H9 (cell line): ENCODE data around the gene TEX2. TPM values are rescaled to one million over a fixed set of nuclear protein-coding genes. Genes with fewer than 3 reads are reported as not detected.

Experiments
- DNase-seq: peaks from one replicate; pipeline ENCODE4 v3.0.0-alpha.2; 2017
- H2AFZ ChIP-seq: one replicate; pipeline ENCODE4 v1.6.1; 2013; ENCODE audit warnings: mild to moderate bottlenecking, low read length, control low read depth, moderate library complexity
- H2AK5ac ChIP-seq: 2 replicates; pipeline ENCODE4 v1.6.1; 2013; ENCODE audit warnings: low read length, control low read depth, mixed read lengths; ENCODE audit not compliant: insufficient read length
- H2BK120ac ChIP-seq: one replicate; pipeline ENCODE4 v1.6.1; 2013; ENCODE audit warnings: low read depth, mild to moderate bottlenecking, low read length, control low read depth, inconsistent platforms; ENCODE audit not compliant: poor library complexity, severe bottlenecking
- H2BK12ac ChIP-seq: 2 replicates; pipeline ENCODE4 v1.6.1; 2013; ENCODE audit warnings: low read length, control low read depth, mixed read lengths, low read depth; ENCODE audit not compliant: insufficient read length
- H2BK15ac ChIP-seq: 2 replicates; pipeline ENCODE4 v1.6.1; 2013; ENCODE audit warnings: low read depth, low read length, control low read depth
- H2BK20ac ChIP-seq: one replicate; pipeline ENCODE4 v1.6.1; 2013; ENCODE audit warnings: low read depth, mild to moderate bottlenecking, low read length, control low read depth, inconsistent platforms; ENCODE audit not compliant: poor library complexity, severe bottlenecking
- H2BK5ac ChIP-seq: 2 replicates; pipeline ENCODE4 v1.6.1; 2013; ENCODE audit warnings: low read length, control low read depth, mixed read lengths; ENCODE audit not compliant: insufficient read length
- H3K14ac ChIP-seq: 2 replicates; pipeline ENCODE4 v1.6.1; 2013; ENCODE audit warnings: low read length, control low read depth; ENCODE audit not compliant: insufficient read depth
- H3K18ac ChIP-seq: 2 replicates; pipeline ENCODE4 v1.6.1; 2013; ENCODE audit warnings: low read depth, mild to moderate bottlenecking, mixed read lengths, low read length, control low read depth; ENCODE audit not compliant: insufficient read length
- H3K23ac ChIP-seq: 2 replicates; pipeline ENCODE4 v1.6.1; 2013; ENCODE audit warnings: low read length, control low read depth, mixed read lengths, low read depth; ENCODE audit not compliant: insufficient read length
- H3K23me2 ChIP-seq: 2 replicates; pipeline ENCODE4 v1.6.1; 2013; ENCODE audit warnings: low read depth, mild to moderate bottlenecking, mixed read lengths, low read length, control low read depth; ENCODE audit not compliant: insufficient read length, poor library complexity, severe bottlenecking
- H3K27ac ChIP-seq: 2 replicates; pipeline ENCODE4 v1.5.1; 2013; ENCODE audit warnings: low read length, control low read depth, mixed read lengths, low read depth; ENCODE audit not compliant: insufficient read length
- H3K27me3 ChIP-seq: 2 replicates; pipeline ENCODE4 v1.6.1; 2013; ENCODE audit warnings: low read length, control low read depth, inconsistent platforms; ENCODE audit not compliant: insufficient read depth
- H3K4ac ChIP-seq: 2 replicates; pipeline ENCODE4 v1.6.1; 2013; ENCODE audit warnings: low read depth, mild to moderate bottlenecking, control low read depth, inconsistent platforms, low read length, moderate library complexity
- H3K4me1 ChIP-seq: 2 replicates; pipeline ENCODE4 v1.6.1; 2013; ENCODE audit warnings: low read length, control low read depth, inconsistent platforms; ENCODE audit not compliant: insufficient read depth
- H3K4me2 ChIP-seq: 2 replicates; pipeline ENCODE4 v1.6.1; 2013; ENCODE audit warnings: low read length, control low read depth, mixed read lengths; ENCODE audit not compliant: insufficient read length, insufficient read depth
- H3K56ac ChIP-seq: 2 replicates; pipeline ENCODE4 v1.6.1; 2013; ENCODE audit warnings: low read depth, mild to moderate bottlenecking, mixed read lengths, low read length, control low read depth; ENCODE audit not compliant: insufficient read length
- H3K79me1 ChIP-seq: 2 replicates; pipeline ENCODE4 v1.6.1; 2013; ENCODE audit warnings: low read depth, mild to moderate bottlenecking, moderate library complexity, low read length, control low read depth, inconsistent platforms; ENCODE audit not compliant: insufficient read depth, poor library complexity, severe bottlenecking
- H3K79me2 ChIP-seq: 2 replicates; pipeline ENCODE4 v1.6.1; 2013; ENCODE audit warnings: low read length, control low read depth, inconsistent platforms; ENCODE audit not compliant: insufficient read depth
- H3K9ac ChIP-seq: 2 replicates; pipeline ENCODE4 v1.6.1; 2013; ENCODE audit warnings: low read length, control low read depth, mixed read lengths; ENCODE audit not compliant: insufficient read length; ENCODE audit errors: extremely low read depth
- H3K9me3 ChIP-seq: one replicate; pipeline ENCODE4 v1.6.1; 2013; ENCODE audit warnings: low read depth, low read length, inconsistent platforms; ENCODE audit not compliant: control insufficient read depth
- H3T11ph ChIP-seq: one replicate; pipeline ENCODE4 v1.6.1; 2013; ENCODE audit warnings: mild to moderate bottlenecking, low read length, control low read depth, inconsistent platforms
- H4K20me1 ChIP-seq: one replicate; pipeline ENCODE4 v1.6.1; 2013; ENCODE audit not compliant: control insufficient read depth, insufficient read length, insufficient read depth
- H4K5ac ChIP-seq: 2 replicates; pipeline ENCODE4 v1.6.1; 2013; ENCODE audit warnings: low read depth, mild to moderate bottlenecking, mixed read lengths, low read length, control low read depth; ENCODE audit not compliant: insufficient read length
- H4K8ac ChIP-seq: replicated peaks from 2 replicates; pipeline ENCODE4 v1.6.1; 2013; ENCODE audit warnings: low read length, control low read depth, mixed read lengths, low read depth; ENCODE audit not compliant: insufficient read length
- H4K91ac ChIP-seq: 2 replicates; pipeline ENCODE4 v1.6.1; 2013; ENCODE audit warnings: low read depth, mild to moderate bottlenecking, moderate library complexity, mixed read lengths, low read length, control low read depth; ENCODE audit not compliant: insufficient read length
- H3K27ac Mint-ChIP-seq, 3 experiments: 2 replicates in 2 of 3; 3 replicates in 1 of 3; pipeline ENCODE4 v1.8.0; 2020 to 2021; ENCODE audit warnings: mixed read lengths in 3 of 3, mild to moderate bottlenecking in 1 of 3, moderate library complexity in 1 of 3
- H3K27me3 Mint-ChIP-seq: 2 replicates; pipeline ENCODE4 v1.8.0; 2021; ENCODE audit warnings: low read depth, mild to moderate bottlenecking, moderate library complexity, mixed read lengths
- H3K36me3 Mint-ChIP-seq, 3 experiments: 2 replicates in 2 of 3; 3 replicates in 1 of 3; pipeline ENCODE4 v1.8.0; 2020 to 2021; ENCODE audit warnings: low read depth in 3 of 3, mixed read lengths in 3 of 3; ENCODE audit not compliant: insufficient read depth in 1 of 3
- H3K4me1 Mint-ChIP-seq, 2 experiments: 2 replicates each; pipeline ENCODE4 v1.8.0; 2020; ENCODE audit warnings: mixed read lengths in 2 of 2
- H3K4me3 Mint-ChIP-seq, 2 experiments: 2 replicates in 1 of 2; 3 replicates in 1 of 2; pipeline ENCODE4 v1.8.0; 2020 to 2021; ENCODE audit warnings: mild to moderate bottlenecking in 2 of 2, mixed read lengths in 2 of 2, moderate library complexity in 1 of 2
- H3K9me3 Mint-ChIP-seq, 2 experiments: 2 replicates in 1 of 2; 3 replicates in 1 of 2; pipeline ENCODE4 v1.8.0; 2020; ENCODE audit warnings: mild to moderate bottlenecking in 2 of 2, mixed read lengths in 2 of 2, moderate library complexity in 1 of 2
- CTCF ChIP-seq: fragments of 200-600 bp; sonication (generic); conservative IDR thresholded peaks from 3 replicates; pipeline ENCODE4 v1.8.0; 2021; ENCODE audit warnings: antibody characterized with exemption, mild to moderate bottlenecking
- WGBS: extraction: QIAGEN DNeasy Blood & Tissue Kit; methylation state at CpG from one replicate; pipeline ENCODE4 v1.1.7; 2013; ENCODE audit warnings: missing lambda C conversion rate, low lambda C conversion rate, mixed read lengths; ENCODE audit not compliant: insufficient read length; ENCODE audit errors: extremely low coverage; 5-methylcytosine and 5-hydroxymethylcytosine counted together
- total RNA-seq: library from RNA; stranded (reverse); gene quantifications from 2 replicates; pipeline ENCODE4 v1.2.1, GENCODE V29; 2021

The TEX2 gene
- total RNA-seq, 1 experiment from 2014 or later = 12.2 TPM

- no peak overlapping the region for H3K18ac ChIP-seq
- H3K4me1 ChIP-seq = no peaks in the 10 kb centered on the region
- no peak overlapping the region for H2BK5ac ChIP-seq
- H2BK15ac ChIP-seq = no peak overlapping the region
- H4K91ac ChIP-seq = no peak overlapping the region
- no peaks in the 10 kb centered on the region for H3K23me2 ChIP-seq
- no peaks in the 10 kb centered on the region for H3K9me3 ChIP-seq
- H3K23ac ChIP-seq = no peak overlapping the region
- no peaks in the 10 kb centered on the region for H4K20me1 ChIP-seq
- no peak overlapping the region for H2BK20ac ChIP-seq
- no peak overlapping the region for H3K56ac ChIP-seq
- Mint-ChIP-seq H3K27me3 (no peaks in the 10 kb centered on the region), H3K4me3 (no peak overlapping the region), H3K9me3 (no peaks in the 10 kb centered on the region), H3K4me1 (peaks cover 0 to 2% of the 10 kb centered on the region in 2 experiments; a peak in 1 of 4 replicates), H3K36me3 (no peaks in the 10 kb centered on the region), H3K27ac (no peak overlapping the region)
- H2BK12ac ChIP-seq = no peak overlapping the region
- H2BK120ac ChIP-seq = no peak overlapping the region
- H3K14ac ChIP-seq = no peak overlapping the region
- no peak for DNase-seq
- WGBS = no CpG with 5 or more reads among the region's 7 CpGs
- H3K79me2 ChIP-seq = no peaks in the 10 kb centered on the region
- no peak overlapping the region for H3K4me2 ChIP-seq
- H3K9ac ChIP-seq = no peak overlapping the region
- H4K5ac ChIP-seq = no peak overlapping the region
- no peak overlapping the region for H3K4ac ChIP-seq
- H3K27ac ChIP-seq = no peak overlapping the region
- H2AK5ac ChIP-seq = no peak overlapping the region
- no peaks in the 10 kb centered on the region for H3K27me3 ChIP-seq
- H3T11ph ChIP-seq = no peak overlapping the region
- TF ChIP-seq CTCF = no peak
- no peak overlapping the region for H4K8ac ChIP-seq
- no peak overlapping the region for H2AFZ ChIP-seq
- no peaks in the 10 kb centered on the region for H3K79me1 ChIP-seq
Observed at GRCh38 chr17:64115822-64116534, 147.1 kb downstream of the TEX2 start.
